RWPE1 (cell line): Measurements from ENCODE around the gene C10orf143.
"Not testable (repeated sequence)": the region's sequence is repeated elsewhere in the genome, so short reads cannot be mapped to it uniquely, and the experiment has no call there.

Experiments
- CTCF ChIA-PET: fragments of 350-600 bp; sonication (Branson Sonifier 250); formaldehyde crosslinking; extraction: SDS; loops from one replicate; lab custom pipeline; 2021; lab: Yijun Ruan, JAX
- POLR2A ChIA-PET: fragments of 400-600 bp; formaldehyde crosslinking; extraction: SDS; loops from one replicate; lab custom pipeline; 2020; ENCODE audit warnings: antibody characterized with exemption; ENCODE audit not compliant: low non-redundant PET; lab: Yijun Ruan, JAX
- DNase-seq: peaks from one replicate; pipeline ENCODE4 v3.0.0; 2012; ENCODE audit warnings: low spot score
- H3K27ac ChIP-seq: fragments of 450-650 bp; 2 replicates; pipeline ENCODE4 v1.5.1; 2017
- CTCF ChIP-seq: fragments of 450-650 bp; conservative IDR thresholded peaks from 2 replicates; pipeline ENCODE4 v1.5.1; 2017; ENCODE audit warnings: low read depth, mild to moderate bottlenecking

C10orf143 gene

GRCh38 chr10:130025811-130026485 lies 84.7 kb downstream of the C10orf143 start:
- TF ChIP-seq CTCF: no peak
- ChIA-PET CTCF (no interaction called here), POLR2A (no interaction called here)
- DNase-seq: no peak
- no peak overlapping the region for H3K27ac ChIP-seq

- peak; percentile 66 for DNase-seq
- peak overlapping the region; percentile 41 for H3K27ac ChIP-seq
- TF ChIP-seq CTCF: no peak
- POLR2A ChIA-PET: no interaction called here
- CTCF ChIA-PET: interaction anchor here (0.6 to 0.7 kb wide), 3 partner anchors 19 to 168 kb away, joined by 3 to 4 read pairs (median 3); no protein-coding TSS in a partner anchor
Observed at GRCh38 chr10:130025326-130025725, 85.3 kb downstream of the C10orf143 start.

GRCh38 chr10:130024779-130025325 lies 85.8 kb downstream of the C10orf143 start:
- ChIA-PET POLR2A (no interaction called here), CTCF (interaction anchor here (0.6 to 0.7 kb wide), 3 partner anchors 20 to 167 kb away, joined by 3 to 4 read pairs (median 3); no protein-coding TSS in a partner anchor)
- no peak for DNase-seq
- peak overlapping the region; percentile 41 for H3K27ac ChIP-seq
- TF ChIP-seq CTCF: no peak

GRCh38 chr10:130024326-130024725 lies 86.3 kb downstream of the C10orf143 start:
- POLR2A ChIA-PET, DNase-seq, CTCF ChIA-PET: not testable (repeated sequence)
- H3K27ac ChIP-seq: peak overlapping the region; percentile 41

- peak; percentile 28 for DNase-seq
- ChIA-PET CTCF (interaction anchor here (0.5 kb wide), 1 partner anchor 266 kb away, joined by 3 read pairs; no protein-coding TSS in a partner anchor), POLR2A (no interaction called here)
- TF ChIP-seq CTCF: no peak
- peak overlapping the region; percentile 47 for H3K27ac ChIP-seq
Observed at GRCh38 chr10:130023454-130024230, 87.0 kb downstream of the C10orf143 start.

GRCh38 chr10:130022511-130023299 lies 87.9 kb downstream of the C10orf143 start:
- H3K27ac ChIP-seq: peak overlapping the region; percentile 47
- POLR2A ChIA-PET: no interaction called here
- peak; percentile 94 for DNase-seq
- TF ChIP-seq CTCF: no peak
- CTCF ChIA-PET: interaction anchor here (0.5 to 1.0 kb wide), 5 partner anchors 29 to 470 kb away, joined by 3 to 6 read pairs (median 4); no protein-coding TSS in a partner anchor
